AG09309 (cell line): ENCODE results near the gene ARHGEF12.
"Not testable (repeated sequence)": the region's sequence is repeated elsewhere in the genome, so short reads cannot be mapped to it uniquely, and the experiment has no call there.

ENCODE experiments used
- DNase-seq: peaks from one replicate; pipeline ENCODE4 v3.0.0-alpha.2; 2010; ENCODE audit warnings: low read depth
- H3K4me3 ChIP-seq: 2 replicates; pipeline ENCODE4 v1.5.1; 2011; ENCODE audit warnings: mild to moderate bottlenecking, low read depth, low read length, moderate library complexity; ENCODE audit not compliant: control insufficient read depth
- TF ChIP-seq, protein P1 (sequence below): IDR thresholded peaks from 2 replicates; pipeline ENCODE4 v1.5.1; 2011; ENCODE audit warnings: mild to moderate bottlenecking, low read depth, low read length, inconsistent platforms; ENCODE audit not compliant: insufficient read depth, control insufficient read depth; ENCODE audit errors: missing control alignments

The ARHGEF12 gene

DNA sequence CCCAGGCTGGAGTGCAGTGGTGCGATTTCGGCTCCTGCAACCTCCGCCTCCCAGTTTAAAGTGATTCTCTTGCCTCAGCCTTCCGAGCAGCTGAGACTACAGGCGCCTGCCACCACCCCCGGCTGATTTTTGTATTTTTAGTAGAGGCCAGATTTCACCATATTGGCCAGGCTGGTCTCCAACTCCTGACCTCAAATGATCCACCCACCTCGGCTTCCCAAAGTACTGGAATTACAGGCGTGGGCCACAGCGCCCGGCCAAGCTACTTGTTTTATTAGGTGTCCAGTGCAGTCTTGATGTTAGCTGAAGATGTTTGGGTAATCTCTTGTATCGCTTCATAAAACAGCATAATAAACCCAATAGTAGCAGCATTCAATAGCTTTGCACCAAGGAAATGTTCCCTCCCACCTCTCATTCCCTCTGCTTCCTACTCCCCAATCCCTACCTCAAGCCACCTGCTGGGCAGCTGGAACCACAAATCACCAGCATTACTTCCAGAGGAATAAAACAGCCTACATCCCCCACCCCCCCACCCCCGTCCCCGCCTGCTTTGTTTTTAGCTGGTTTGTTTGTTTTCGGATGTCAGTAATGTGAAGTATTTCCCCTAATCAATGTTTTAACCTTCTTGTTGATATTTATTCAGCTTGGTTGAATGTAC is 164.3 kb downstream of the ARHGEF12 start:
- TF ChIP-seq, protein P1, sequence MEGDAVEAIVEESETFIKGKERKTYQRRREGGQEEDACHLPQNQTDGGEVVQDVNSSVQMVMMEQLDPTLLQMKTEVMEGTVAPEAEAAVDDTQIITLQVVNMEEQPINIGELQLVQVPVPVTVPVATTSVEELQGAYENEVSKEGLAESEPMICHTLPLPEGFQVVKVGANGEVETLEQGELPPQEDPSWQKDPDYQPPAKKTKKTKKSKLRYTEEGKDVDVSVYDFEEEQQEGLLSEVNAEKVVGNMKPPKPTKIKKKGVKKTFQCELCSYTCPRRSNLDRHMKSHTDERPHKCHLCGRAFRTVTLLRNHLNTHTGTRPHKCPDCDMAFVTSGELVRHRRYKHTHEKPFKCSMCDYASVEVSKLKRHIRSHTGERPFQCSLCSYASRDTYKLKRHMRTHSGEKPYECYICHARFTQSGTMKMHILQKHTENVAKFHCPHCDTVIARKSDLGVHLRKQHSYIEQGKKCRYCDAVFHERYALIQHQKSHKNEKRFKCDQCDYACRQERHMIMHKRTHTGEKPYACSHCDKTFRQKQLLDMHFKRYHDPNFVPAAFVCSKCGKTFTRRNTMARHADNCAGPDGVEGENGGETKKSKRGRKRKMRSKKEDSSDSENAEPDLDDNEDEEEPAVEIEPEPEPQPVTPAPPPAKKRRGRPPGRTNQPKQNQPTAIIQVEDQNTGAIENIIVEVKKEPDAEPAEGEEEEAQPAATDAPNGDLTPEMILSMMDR, result peak; percentile 5
- peak; percentile 18 for DNase-seq
- no peak overlapping the region for H3K4me3 ChIP-seq

DNA sequence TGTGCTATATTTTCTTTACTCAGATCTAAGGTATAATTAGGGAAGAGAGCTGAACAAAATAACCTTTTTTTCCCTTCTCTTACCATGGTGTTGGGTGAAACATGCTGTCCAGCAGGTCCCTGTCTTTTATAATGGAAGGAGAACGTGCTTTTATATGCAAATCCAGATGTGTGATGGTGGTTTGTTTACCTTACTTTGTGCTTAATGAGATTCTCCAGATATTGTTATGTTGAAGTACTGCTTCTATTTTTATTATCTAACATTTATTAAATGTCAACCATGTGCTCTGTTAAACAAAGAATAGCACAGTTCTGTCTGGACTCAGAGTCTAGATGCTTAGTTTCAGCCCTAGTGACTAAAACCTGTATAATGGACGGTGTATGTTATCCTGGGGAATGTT is 165.2 kb downstream of the ARHGEF12 start:
- TF ChIP-seq, protein P1, result no peak
- no peak for DNase-seq
- H3K4me3 ChIP-seq, result no peak overlapping the region

DNA sequence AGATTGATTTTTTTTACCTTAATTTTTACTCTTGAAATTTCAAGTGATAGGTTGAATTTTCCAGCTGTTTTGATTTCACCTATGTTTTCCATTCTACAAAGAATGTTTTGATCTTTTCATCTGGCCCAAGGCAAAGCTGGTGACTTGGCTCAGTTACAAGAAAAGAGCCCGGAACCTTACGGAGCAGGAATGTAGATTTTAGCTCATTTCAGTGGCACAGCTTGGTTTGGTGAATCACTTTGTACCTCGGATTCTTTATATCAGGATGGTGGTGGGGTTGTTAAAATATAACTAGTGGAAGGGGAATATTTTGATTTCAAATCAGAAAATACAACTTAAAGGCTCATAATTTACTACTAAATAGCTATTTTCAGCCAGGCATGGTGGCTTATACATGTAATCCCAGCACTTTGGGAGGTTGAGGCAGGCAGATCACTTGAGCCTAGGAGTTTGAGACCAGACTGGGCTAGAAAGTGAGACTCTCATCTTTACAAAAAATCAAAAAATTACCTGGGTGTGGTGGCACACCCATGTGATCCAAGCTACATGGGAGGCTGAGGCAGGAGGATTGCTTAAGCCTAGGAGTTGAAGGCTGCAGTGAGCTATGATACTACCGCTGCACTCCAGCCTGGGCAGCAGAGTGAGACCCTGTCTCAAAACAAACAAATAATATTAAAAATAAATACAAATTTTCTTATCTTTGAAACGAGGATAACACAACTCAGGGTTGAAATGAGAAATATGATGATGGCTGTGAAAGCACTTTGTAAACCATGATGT is 166.0 kb downstream of the ARHGEF12 start:
- no peak overlapping the region for H3K4me3 ChIP-seq
- TF ChIP-seq, protein P1, result no peak
- no peak for DNase-seq

DNA sequence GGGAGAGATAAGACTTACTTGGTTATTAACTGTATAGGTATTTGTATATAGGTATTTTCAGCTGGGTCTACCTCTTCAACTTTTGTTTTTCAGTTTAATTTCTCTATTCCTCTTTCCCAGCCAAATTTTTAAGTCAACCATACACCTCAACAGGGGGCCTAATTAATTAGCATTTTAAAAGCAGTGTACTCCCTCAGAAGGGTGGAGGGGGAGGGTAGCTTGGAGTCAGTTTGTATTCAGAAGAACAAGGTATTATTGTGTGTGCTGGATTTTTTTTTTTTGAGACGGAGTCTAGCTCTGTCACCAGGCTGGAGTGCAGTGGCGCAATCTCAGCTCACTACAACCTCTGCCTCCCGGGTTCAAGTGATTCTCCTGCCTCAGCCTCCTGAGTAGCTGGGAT is 167.3 kb downstream of the ARHGEF12 start:
- H3K4me3 ChIP-seq, result not testable (repeated sequence)

DNA sequence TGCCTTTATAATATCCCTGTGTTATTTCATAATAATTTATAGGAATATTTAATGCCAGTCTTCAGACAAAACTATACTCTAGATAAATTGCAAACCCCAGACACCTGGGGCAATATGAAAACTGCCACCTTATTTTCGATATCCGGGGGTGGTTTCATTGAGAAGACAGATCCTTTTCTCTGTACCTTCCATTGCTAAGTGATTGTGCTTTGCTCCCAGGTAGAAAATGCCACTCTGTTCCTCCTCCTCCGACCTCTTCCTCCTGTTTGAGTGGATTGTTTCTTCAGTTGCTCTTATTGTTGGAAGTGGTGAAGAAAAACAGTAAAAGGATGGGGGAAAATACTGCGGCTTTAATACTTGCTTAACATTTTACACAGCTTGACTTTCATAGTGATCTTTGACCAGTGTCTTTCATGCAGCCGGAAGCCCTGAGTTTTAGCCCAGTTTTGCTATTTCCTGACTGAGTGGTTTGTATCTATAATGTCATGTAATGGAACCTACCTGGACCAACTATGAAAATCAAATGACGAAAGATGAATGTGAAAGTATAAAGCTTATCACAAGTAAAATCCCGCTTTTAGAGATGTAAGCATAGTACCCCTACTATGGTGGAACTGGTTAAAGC is 169.7 kb downstream of the ARHGEF12 start:
- TF ChIP-seq, protein P1, result no peak
- DNase-seq, result no peak
- no peak overlapping the region for H3K4me3 ChIP-seq

More for the DNA sequence above, 167.3 kb downstream of the ARHGEF12 start:
- DNase-seq, result not testable (repeated sequence)

DNA sequence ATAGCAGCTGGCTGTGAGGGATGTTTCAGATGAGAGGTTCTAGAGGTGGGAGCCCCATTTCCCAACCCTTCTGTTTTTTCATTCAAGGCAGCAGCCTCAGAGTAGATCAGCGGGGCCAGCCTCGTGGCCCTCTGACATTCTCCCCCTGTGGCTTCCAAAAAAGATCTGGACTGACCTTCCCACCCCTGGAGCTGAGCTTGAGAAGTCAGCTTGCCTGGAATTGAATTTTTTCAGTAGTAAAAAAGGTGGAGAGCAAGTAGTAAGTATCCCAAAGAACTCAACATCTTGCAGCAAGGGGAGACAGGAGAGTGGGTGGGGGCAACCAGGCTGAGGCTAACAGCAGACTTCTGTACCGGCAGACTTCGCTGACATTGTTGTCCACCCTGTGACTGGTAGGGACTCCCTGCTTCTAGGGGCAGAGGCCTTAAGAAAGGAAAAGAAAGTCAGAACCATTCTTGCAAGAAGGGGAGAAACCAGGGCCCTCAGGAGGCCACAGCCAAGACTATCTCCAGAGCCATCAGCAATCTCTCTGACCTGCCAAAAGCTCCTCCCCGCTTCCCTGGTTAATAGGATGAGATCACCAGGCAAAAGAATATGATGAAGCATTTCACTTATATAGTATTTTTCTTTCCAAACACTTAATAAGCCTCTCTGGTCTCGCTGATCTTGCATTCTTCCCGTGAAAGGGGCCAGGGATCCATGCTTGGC is 173.3 kb downstream of the ARHGEF12 start:
- no peak for DNase-seq
- TF ChIP-seq, protein P1, result no peak
- H3K4me3 ChIP-seq, result no peak overlapping the region
